H1 (cell line): ENCODE measurements around the gene APBA3. TPM values are rescaled to one million over a fixed set of nuclear protein-coding genes. Genes with fewer than 3 reads are reported as not detected.

ENCODE experiments used
- CTCF ChIA-PET: fragments of 300-600 bp; sonication (Branson Sonifier 250); formaldehyde crosslinking; loops from one replicate; lab custom pipeline; 2021; ENCODE audit not compliant: partially characterized antibody; lab: Charles Lee
- POLR2A ChIA-PET: fragments of 300-600 bp; sonication (Branson Sonifier 250); formaldehyde crosslinking; loops from one replicate; lab custom pipeline; 2021; ENCODE audit warnings: inconsistent platforms; ENCODE audit not compliant: partially characterized antibody; lab: Charles Lee
- DNase-seq, 2 experiments: peaks; one replicate each; pipeline versions ENCODE4 v3.0.0 to v3.0.0-alpha.2; 2010 to 2022; ENCODE audit warnings: low spot score in 2 of 2, low read depth in 1 of 2, mixed read lengths in 1 of 2
- FAIRE-seq: peaks from 2 replicates; lab custom pipeline; 2011; peaks lifted over from hg19 to GRCh38; lab: Jason Lieb, UNC
- H2AFZ ChIP-seq: 2 replicates; pipeline ENCODE4 v1.8.1; 2012; ENCODE audit warnings: low read length, inconsistent platforms
- H2AK5ac ChIP-seq: 2 replicates; pipeline ENCODE4 v1.6.1; 2013; ENCODE audit warnings: low read depth, low read length
- H2BK120ac ChIP-seq: replicated peaks from 2 replicates; pipeline ENCODE3; 2013; ENCODE audit warnings: low read depth, low read length, inconsistent platforms
- H2BK12ac ChIP-seq: 2 replicates; pipeline ENCODE4 v1.6.1; 2013; ENCODE audit warnings: low read depth, low read length
- H2BK15ac ChIP-seq: 2 replicates; pipeline ENCODE4 v1.6.1; 2013; ENCODE audit warnings: low read length
- H2BK20ac ChIP-seq: 2 replicates; pipeline ENCODE4 v1.6.1; 2013; ENCODE audit warnings: low read length
- H2BK5ac ChIP-seq: 2 replicates; pipeline ENCODE4 v1.6.1; 2013; ENCODE audit warnings: low read depth, low read length
- H3K14ac ChIP-seq: 2 replicates; pipeline ENCODE4 v1.6.1; 2013; ENCODE audit warnings: inconsistent platforms; ENCODE audit not compliant: insufficient read length
- H3K18ac ChIP-seq: 2 replicates; pipeline ENCODE4 v1.6.1; 2013; ENCODE audit warnings: low read length; ENCODE audit errors: extremely low read depth
- H3K23ac ChIP-seq: 2 replicates; pipeline ENCODE4 v1.6.1; 2013; ENCODE audit warnings: inconsistent platforms; ENCODE audit not compliant: insufficient read length
- H3K23me2 ChIP-seq: 2 replicates; pipeline ENCODE4 v1.6.1; 2013; ENCODE audit warnings: low read depth, low read length
- H3K27ac ChIP-seq: 2 replicates; pipeline ENCODE4 v1.6.1; 2011; ENCODE audit warnings: low read depth, low read length, inconsistent platforms
- H3K27me3 ChIP-seq, 4 experiments: replicated peaks in 1 of 4; 1 replicate in 1 of 4; 2 replicates in 3 of 4; pipeline versions ENCODE4 v1.6.1 to v1.8.1; 2011 to 2013; ENCODE audit warnings: low read length in 3 of 4, mild to moderate bottlenecking in 3 of 4, inconsistent platforms in 2 of 4, mixed read lengths in 2 of 4, moderate library complexity in 1 of 4; ENCODE audit not compliant: control insufficient read depth in 3 of 4, insufficient read depth in 3 of 4; ENCODE audit errors: extremely low read depth in 1 of 4
- H3K36me3 ChIP-seq, 4 experiments: 2 replicates each; pipeline versions ENCODE4 v1.6.1 to v1.8.1; 2011 to 2013; ENCODE audit warnings: mild to moderate bottlenecking in 4 of 4, low read length in 3 of 4, moderate library complexity in 2 of 4, control low read depth in 1 of 4, inconsistent platforms in 1 of 4; ENCODE audit not compliant: insufficient read depth in 4 of 4, control insufficient read depth in 2 of 4
- H3K4ac ChIP-seq: replicated peaks from 2 replicates; pipeline ENCODE3; 2013; ENCODE audit warnings: low read length, low read depth, mixed read lengths, inconsistent platforms; ENCODE audit not compliant: insufficient read length
- H3K4me1 ChIP-seq, 4 experiments: replicated peaks in 1 of 4; 1 replicate in 1 of 4; 2 replicates in 3 of 4; pipeline versions ENCODE4 v1.6.1 to v1.8.1; 2011 to 2013; ENCODE audit warnings: low read length in 3 of 4, inconsistent platforms in 2 of 4, mixed read lengths in 1 of 4; ENCODE audit not compliant: insufficient read depth in 4 of 4, control insufficient read depth in 3 of 4
- H3K4me2 ChIP-seq, 2 experiments: 2 replicates each; pipeline versions ENCODE4 v1.6.1 to v1.8.1; 2011 to 2013; ENCODE audit warnings: low read depth in 2 of 2, low read length in 2 of 2, control low read depth in 1 of 2, inconsistent platforms in 1 of 2, mild to moderate bottlenecking in 1 of 2; ENCODE audit not compliant: insufficient read depth in 1 of 2
- H3K4me3 ChIP-seq, 4 experiments: fragments of 200-600, 300-600 bp in 1 of 4; sonication (generic), shearing (Covaris generic), sonication (Bioruptor Twin) in 1 of 4; 2 replicates each; pipeline versions ENCODE4 v1.5.1 to v1.8.1; 2011 to 2016; ENCODE audit warnings: low read length in 4 of 4, low read depth in 3 of 4, control low read depth in 2 of 4, inconsistent platforms in 2 of 4, mild to moderate bottlenecking in 2 of 4, mixed read lengths in 1 of 4, moderate library complexity in 1 of 4; ENCODE audit not compliant: insufficient read depth in 2 of 4; ENCODE audit errors: extremely low read depth in 1 of 4
- H3K56ac ChIP-seq: replicated peaks from 2 replicates; pipeline ENCODE3; 2013; ENCODE audit warnings: low read depth, mild to moderate bottlenecking, mixed read lengths, low read length, inconsistent platforms; ENCODE audit not compliant: insufficient read length
- H3K79me1 ChIP-seq: 2 replicates; pipeline ENCODE4 v1.6.1; 2013; ENCODE audit warnings: low read depth, low read length, control low read depth
- H3K79me2 ChIP-seq, 2 experiments: 2 replicates each; pipeline versions ENCODE4 v1.6.1 to v1.8.1; 2012 to 2013; ENCODE audit warnings: low read length in 2 of 2, mild to moderate bottlenecking in 2 of 2, inconsistent platforms in 1 of 2; ENCODE audit not compliant: insufficient read depth in 2 of 2, control insufficient read depth in 1 of 2
- H3K9ac ChIP-seq, 4 experiments: replicated peaks in 1 of 4; 1 replicate in 1 of 4; 2 replicates in 3 of 4; pipeline versions ENCODE4 v1.6.1 to v1.8.1; 2011 to 2013; ENCODE audit warnings: low read depth in 3 of 4, low read length in 3 of 4, control low read depth in 2 of 4, mild to moderate bottlenecking in 2 of 4, moderate library complexity in 2 of 4, inconsistent platforms in 1 of 4; ENCODE audit errors: extremely low read depth in 1 of 4
- H3K9me3 ChIP-seq, 2 experiments: 2 replicates each; pipeline versions ENCODE4 v1.6.1 to v1.8.1; 2012 to 2013; ENCODE audit warnings: mild to moderate bottlenecking in 2 of 2, moderate library complexity in 2 of 2, control low read depth in 1 of 2, inconsistent platforms in 1 of 2, low read depth in 1 of 2, low read length in 1 of 2, mixed read lengths in 1 of 2; ENCODE audit not compliant: insufficient read depth in 2 of 2
- H4K20me1 ChIP-seq, 2 experiments: replicated peaks in 1 of 2; 2 replicates each; pipeline versions ENCODE3 to v1.8.1; 2011 to 2013; ENCODE audit warnings: inconsistent platforms in 2 of 2, low read length in 2 of 2, mild to moderate bottlenecking in 1 of 2; ENCODE audit not compliant: insufficient read depth in 2 of 2, control insufficient read depth in 1 of 2
- H4K5ac ChIP-seq: 2 replicates; pipeline ENCODE4 v1.6.1; 2013; ENCODE audit warnings: low read length, low read depth, mixed read lengths, inconsistent platforms; ENCODE audit not compliant: insufficient read length
- H4K8ac ChIP-seq: 2 replicates; pipeline ENCODE4 v1.8.0; 2013; ENCODE audit warnings: mild to moderate bottlenecking, moderate library complexity, low read length, inconsistent platforms; ENCODE audit not compliant: insufficient read depth; ENCODE audit errors: extremely low read depth
- H4K91ac ChIP-seq: replicated peaks from 2 replicates; pipeline ENCODE3; 2013; ENCODE audit warnings: low read length, mixed read lengths, inconsistent platforms; ENCODE audit not compliant: insufficient read length
- CBX5 ChIP-seq: fragments of 300-800, 300-1000 bp; sonication (generic); IDR thresholded peaks from 2 replicates; pipeline ENCODE4 v1.7.1; 2016; ENCODE audit warnings: antibody characterized with exemption, low read length, low read depth
- CTBP2 ChIP-seq: IDR thresholded peaks from 2 replicates; pipeline ENCODE4 v1.7.0; 2011; ENCODE audit warnings: borderline replicate concordance, mild to moderate bottlenecking, moderate library complexity, mixed read lengths, low read length; ENCODE audit not compliant: insufficient read depth, insufficient read length
- CTCF ChIP-seq, 3 experiments: IDR thresholded peaks; 1 replicate in 2 of 3; 2 replicates in 1 of 3; pipeline versions ENCODE4 v1.5.1 to v1.6.1; 2011; ENCODE audit warnings: low read length in 3 of 3, mild to moderate bottlenecking in 3 of 3, inconsistent platforms in 2 of 3, low read depth in 1 of 3, moderate library complexity in 1 of 3; ENCODE audit not compliant: insufficient read depth in 1 of 3; ENCODE audit errors: control extremely low read depth in 1 of 3
- NANOG ChIP-seq: IDR thresholded peaks from 2 replicates; pipeline ENCODE4 v1.6.1; 2011; ENCODE audit warnings: low read length, low read depth, mild to moderate bottlenecking, inconsistent platforms; ENCODE audit not compliant: insufficient read depth, poor library complexity, severe bottlenecking
- POLR2AphosphoS5 ChIP-seq: IDR thresholded peaks from 2 replicates; pipeline ENCODE4 v1.6.1; 2011; ENCODE audit warnings: low read depth, low read length
- RNF2 ChIP-seq: fragments of 200-900, 300-1000 bp; sonication (generic); IDR thresholded peaks from 2 replicates; pipeline ENCODE4 v1.7.1; 2016; ENCODE audit warnings: borderline replicate concordance, low read depth, mild to moderate bottlenecking, antibody characterized with exemption, low read length; ENCODE audit not compliant: poor library complexity, severe bottlenecking; ENCODE audit errors: missing control alignments
- SRF ChIP-seq: IDR thresholded peaks from 2 replicates; pipeline ENCODE4 v1.6.1; 2011; ENCODE audit warnings: mild to moderate bottlenecking, low read depth, low read length, moderate library complexity
- TBP ChIP-seq: IDR thresholded peaks from 2 replicates; pipeline ENCODE4 v1.6.1; 2011; ENCODE audit warnings: low read depth, low read length, improper control_type of control experiment
- TCF12 ChIP-seq: IDR thresholded peaks from 2 replicates; pipeline ENCODE4 v1.6.1; 2011; ENCODE audit warnings: low read depth, mild to moderate bottlenecking, low read length
- WGBS, 2 experiments: shearing (Covaris generic) in 1 of 2; methylation state at CpG; one replicate each; pipeline versions ENCODE4 v1.1.6 to v1.1.7; 2013 to 2015; ENCODE audit warnings: low lambda C conversion rate in 2 of 2, mixed read lengths in 2 of 2, inconsistent platforms in 1 of 2, low coverage in 1 of 2, missing lambda C conversion rate in 1 of 2; ENCODE audit not compliant: insufficient replicate concordance in 2 of 2, insufficient coverage in 1 of 2, insufficient read length in 1 of 2; ENCODE audit errors: extremely low coverage in 1 of 2, missing lambda C conversion rate in 1 of 2; 5-methylcytosine and 5-hydroxymethylcytosine counted together
- polyA plus RNA-seq, 7 experiments: library from polyadenylated mRNA; depleted of rRNA in 3 of 7; stranded (reverse) in 5 of 7; unstranded in 2 of 7; fragments of >200 nt in 5 of 7; fragments of 200-250 nt in 2 of 7; gene quantifications; 1 replicate in 5 of 7; 2 replicates in 1 of 7; 4 replicates in 1 of 7; pipeline versions ENCODE4 v1.2.1 to v1.2.3, GENCODE V29; 2011 to 2013; ENCODE audit warnings: missing spikeins in 2 of 7, mixed read lengths in 2 of 7
- total RNA-seq: library from RNA; stranded (reverse); fragmentation: NEBNext Ultra II Directional; extraction: Animal tissue kit (Norgen Biotek cat#: 25700); gene quantifications from 2 replicates; pipeline ENCODE4 v1.2.1, GENCODE V29; 2021

Gene APBA3
- total and polyA plus RNA-seq, 2 of the 8 experiments (the other 6 are each of a cell fraction or from before 2014, with no cell fraction given): 21.4 to 36.9 TPM

- FAIRE-seq (no peak), DNase-seq (no peak)
- no peak overlapping the region for H3K4ac ChIP-seq
- no peak overlapping the region for H2AK5ac ChIP-seq
- H3K56ac ChIP-seq: no peak overlapping the region
- H3K4me1 ChIP-seq: no peaks in the 10 kb centered on the region
- no peak overlapping the region for H4K91ac ChIP-seq
- no peak overlapping the region for H3K4me3 ChIP-seq
- H3K4me2 ChIP-seq: no peak overlapping the region
- H3K23ac ChIP-seq: no peak overlapping the region
- no peak overlapping the region for H2BK120ac ChIP-seq
- no peak overlapping the region for H3K9ac ChIP-seq
- no peaks in the 10 kb centered on the region for H3K79me1 ChIP-seq
- H2AFZ ChIP-seq: no peak overlapping the region
- ChIA-PET CTCF (interaction anchor here (0.6 to 1.8 kb wide), 2 partner anchors 16 to 136 kb away, joined by 3 to 5 read pairs; no protein-coding TSS in a partner anchor), POLR2A (no interaction called here)
- H3K27me3 ChIP-seq: no peaks in the 10 kb centered on the region
- H3K36me3 ChIP-seq: peaks cover 0 to 23% (median 12%) of the 10 kb centered on the region in 4 experiments; a peak in 5 of 8 replicates
- H2BK20ac ChIP-seq: no peak overlapping the region
- no peak overlapping the region for H2BK15ac ChIP-seq
- H2BK5ac ChIP-seq: no peak overlapping the region
- H3K18ac ChIP-seq: no peak overlapping the region
- H3K9me3 ChIP-seq: no peaks in the 10 kb centered on the region
- H3K14ac ChIP-seq: no peak overlapping the region
- 95% methylated on average over 33 of the region's 51 CpGs; no CpG with 5 or more reads in 1 of the 2 experiments for WGBS, 2 experiments
- no peaks in the 10 kb centered on the region for H3K23me2 ChIP-seq
- no peak overlapping the region for H2BK12ac ChIP-seq
- H3K27ac ChIP-seq: no peak overlapping the region
- peaks cover 0 to 4% of the 10 kb centered on the region in 2 experiments for H4K20me1 ChIP-seq
- no peak overlapping the region for H4K5ac ChIP-seq
- no peak overlapping the region for H4K8ac ChIP-seq
- no peaks in the 10 kb centered on the region for H3K79me2 ChIP-seq
- TF ChIP-seq RNF2: no peak
- TF ChIP-seq TBP: no peak
- no peak for TF ChIP-seq TCF12
- no peak for TF ChIP-seq POLR2AphosphoS5
- TF ChIP-seq CTCF (IDR thresholded peaks at IDR 0.05; ENCODE audit: control extremely low read depth in 1 of 3, insufficient read depth in 1 of 3, low read depth in 1 of 3, low read length in 3 of 3): no peak
- no peak for TF ChIP-seq SRF
- no peak for TF ChIP-seq CTBP2
- no peak for TF ChIP-seq CBX5
- no peak for TF ChIP-seq NANOG
Observed at GRCh38 chr19:3753631-3754410, 7.7 kb downstream of the APBA3 start.
